EH (cell line): Measurements from ENCODE around the gene FAM219B.
"Not testable (repeated sequence)": the region's sequence is repeated elsewhere in the genome, so short reads cannot be mapped to it uniquely, and the experiment has no call there.

Experiments
- DNase-seq: peaks from one replicate; pipeline ENCODE4 v3.0.0-alpha.2; 2015; ENCODE audit warnings: low read depth

FAM219B gene, protein sequence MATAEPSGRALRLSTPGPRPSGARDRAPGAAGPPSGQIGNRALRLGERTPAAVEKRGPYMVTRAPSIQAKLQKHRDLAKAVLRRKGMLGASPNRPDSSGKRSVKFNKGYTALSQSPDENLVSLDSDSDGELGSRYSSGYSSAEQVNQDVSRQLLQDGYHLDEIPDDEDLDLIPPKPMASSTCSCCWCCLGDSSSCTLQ

DNA sequence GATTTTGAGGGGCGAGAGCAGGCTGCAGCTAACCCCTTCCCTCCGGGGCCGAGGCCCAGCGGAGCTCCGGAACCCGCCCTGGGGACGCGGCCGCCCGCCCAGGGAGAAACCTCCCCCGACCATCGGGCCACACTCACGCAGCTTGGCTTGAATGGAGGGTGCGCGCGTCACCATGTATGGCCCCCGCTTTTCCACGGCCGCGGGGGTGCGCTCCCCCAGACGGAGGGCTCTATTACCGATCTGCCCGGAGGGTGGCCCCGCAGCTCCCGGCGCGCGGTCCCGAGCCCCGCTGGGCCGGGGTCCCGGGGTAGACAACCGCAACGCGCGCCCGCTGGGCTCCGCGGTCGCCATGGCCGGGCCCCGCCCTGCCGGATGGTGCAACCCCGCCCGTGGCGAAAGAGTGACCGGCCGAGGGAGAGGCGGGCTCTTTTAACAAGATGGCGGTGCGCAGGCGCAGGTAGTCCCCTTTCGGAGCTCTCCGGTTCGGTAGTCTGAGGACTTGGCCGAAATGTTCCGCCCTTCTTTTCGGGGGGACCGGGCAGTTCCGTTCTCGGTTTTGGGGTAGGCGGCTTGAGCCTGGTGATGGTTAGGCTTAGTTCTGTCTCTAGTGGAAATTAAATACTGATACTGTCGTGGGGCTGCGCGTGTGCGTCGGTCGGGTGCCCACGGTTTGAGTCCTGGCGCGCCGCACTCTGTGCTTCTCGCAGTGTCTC lies at the start of gene FAM219B:
FAM219B (minus strand) TSS at position 402 of the 713 bp plus-strand sequence; CDS start at position 351, 51 bp downstream.
- DNase-seq, result peak; percentile 91

DNA sequence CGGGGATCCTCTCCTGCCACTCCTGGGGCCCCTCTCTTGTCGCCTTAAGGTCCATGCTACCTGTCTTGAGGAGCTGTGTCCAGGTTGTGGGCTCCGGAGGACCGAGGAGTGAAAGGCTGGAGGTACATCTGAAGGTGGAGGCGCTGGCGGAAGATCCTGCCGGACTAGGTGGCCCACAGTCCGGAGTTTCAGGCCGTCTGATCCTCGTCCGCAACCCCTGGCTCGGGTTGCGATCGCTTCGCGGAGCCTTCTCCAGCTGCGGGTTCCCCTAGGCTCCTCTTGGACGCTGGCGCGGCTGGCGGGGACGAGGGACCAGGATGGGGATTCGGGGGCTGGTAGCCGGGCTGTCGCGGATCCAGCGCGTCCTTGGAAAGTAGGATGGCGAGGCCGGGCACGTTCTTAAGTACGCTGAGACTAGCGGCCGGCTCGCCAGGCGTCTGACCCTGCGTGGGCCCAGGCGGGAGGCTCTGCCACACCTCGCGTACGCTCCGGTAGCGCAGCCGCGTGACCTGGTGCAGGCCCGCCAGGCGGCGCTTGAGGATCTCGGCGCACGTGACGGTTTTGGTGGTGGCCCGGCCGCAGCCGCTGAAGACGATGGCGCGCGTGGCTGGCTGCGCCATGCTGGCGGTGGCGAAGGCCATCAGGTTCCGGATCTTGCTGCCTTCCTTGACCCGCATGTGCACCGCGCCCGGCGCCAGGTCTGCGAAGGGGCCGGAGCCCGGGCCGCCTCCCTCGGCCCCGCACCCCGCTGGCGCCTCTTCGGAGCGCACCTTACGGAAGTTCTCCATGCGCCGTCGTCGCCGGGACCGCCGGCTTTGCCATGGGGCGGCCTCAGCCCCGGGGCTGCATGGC lies 49.4 kb upstream of the FAM219B start:
- peak; percentile 35 for DNase-seq

DNA sequence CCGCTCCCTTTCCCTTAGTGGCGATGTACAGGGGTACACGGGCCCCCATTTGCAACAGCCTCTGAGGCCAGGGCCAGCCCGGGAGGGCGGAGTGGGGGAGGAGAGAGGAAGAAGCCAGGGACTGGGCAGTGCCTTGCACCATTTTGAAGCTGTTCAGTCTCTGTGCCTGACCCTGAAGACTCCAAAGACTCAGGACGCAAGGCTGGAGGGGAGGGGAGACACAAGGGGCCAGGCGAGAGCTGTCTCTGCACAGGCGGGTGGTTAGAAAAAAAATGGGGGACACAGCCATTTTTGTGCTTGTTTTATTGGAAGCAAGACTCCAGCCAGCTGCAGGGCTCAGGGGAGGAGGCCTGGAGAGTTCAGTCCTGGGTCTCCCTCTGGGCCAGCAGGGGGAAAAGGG lies 48.4 kb upstream of the FAM219B start:
- DNase-seq, result no peak

DNA sequence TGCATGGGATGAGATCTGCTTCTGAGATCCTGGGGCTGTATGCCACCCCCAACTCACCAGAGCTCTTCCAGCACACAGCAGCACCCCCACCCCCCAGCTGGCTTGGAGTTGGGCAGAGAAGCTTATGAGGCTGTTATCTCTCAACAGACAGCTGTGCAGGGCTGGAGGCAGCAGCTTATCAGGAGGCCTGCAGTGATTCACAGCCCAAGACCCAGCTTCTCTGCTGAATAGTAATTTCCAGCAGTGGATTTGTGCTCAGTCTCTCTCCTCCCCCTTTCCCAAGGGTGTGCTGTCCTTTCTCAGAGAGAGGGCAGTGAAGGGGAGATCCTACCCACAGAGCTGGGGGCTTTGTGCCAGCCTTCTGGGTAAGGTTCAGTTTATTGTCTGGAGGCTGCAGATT lies 47.9 kb upstream of the FAM219B start:
- DNase-seq, result no peak

DNA sequence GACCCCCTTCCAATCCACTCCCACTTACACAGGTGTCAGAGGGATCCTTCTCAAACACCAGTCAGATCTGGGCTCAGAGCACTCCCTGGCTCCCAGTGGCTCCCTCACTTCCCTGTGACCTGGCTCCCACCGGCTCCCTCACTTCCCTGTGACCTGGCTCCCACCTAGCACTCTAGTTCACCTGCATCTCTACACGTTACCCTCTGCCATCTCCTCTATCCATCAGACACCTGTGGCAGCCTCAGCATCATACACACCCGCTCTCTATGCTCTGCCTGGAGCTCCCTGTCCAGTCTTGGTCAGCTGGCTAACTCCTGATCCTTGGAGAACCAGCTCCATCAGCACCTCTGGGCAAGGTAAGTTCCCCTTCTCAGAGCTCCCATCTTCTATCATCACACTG lies 44.4 kb upstream of the FAM219B start:
- DNase-seq, result no peak

DNA sequence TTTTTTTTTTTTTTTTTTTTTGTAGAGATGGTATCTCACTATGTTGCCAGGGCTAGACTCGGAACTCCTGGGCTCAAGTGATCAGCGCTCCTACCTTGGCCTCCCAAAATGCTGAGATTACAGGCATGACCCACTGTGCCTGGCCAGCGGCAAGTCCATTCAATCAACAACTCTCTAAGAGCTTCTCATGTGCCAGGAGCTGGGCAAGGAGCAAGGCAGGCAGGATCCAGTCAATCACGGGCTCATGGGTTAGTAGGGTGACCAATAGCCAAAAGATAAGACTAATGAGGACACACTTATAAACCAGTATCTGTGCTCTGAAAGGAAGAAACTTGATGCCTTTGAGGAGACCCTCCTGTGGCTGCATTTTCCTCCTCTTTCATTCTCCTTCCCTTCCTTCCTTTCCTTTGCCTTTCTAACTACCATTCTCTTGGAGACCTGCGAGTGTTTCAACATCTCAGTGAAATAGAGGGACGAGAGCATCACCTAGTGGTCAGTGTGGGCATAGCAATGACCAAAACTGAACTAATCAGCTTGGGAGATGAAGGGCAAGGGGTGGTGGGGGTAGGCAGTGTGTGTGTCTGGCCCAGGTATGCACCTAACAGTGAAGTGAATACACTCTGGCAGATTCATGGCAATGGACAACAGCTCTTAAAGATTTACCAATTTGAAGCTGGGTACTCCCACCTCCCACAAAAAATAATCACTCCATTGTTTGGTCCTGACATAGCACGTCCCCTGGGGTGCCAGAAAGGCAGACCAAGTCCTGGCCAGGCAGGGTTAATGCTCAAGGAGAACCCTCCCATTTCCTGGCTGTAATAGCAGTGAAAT lies 43.6 kb upstream of the FAM219B start:
- DNase-seq, result peak; percentile 75

DNA sequence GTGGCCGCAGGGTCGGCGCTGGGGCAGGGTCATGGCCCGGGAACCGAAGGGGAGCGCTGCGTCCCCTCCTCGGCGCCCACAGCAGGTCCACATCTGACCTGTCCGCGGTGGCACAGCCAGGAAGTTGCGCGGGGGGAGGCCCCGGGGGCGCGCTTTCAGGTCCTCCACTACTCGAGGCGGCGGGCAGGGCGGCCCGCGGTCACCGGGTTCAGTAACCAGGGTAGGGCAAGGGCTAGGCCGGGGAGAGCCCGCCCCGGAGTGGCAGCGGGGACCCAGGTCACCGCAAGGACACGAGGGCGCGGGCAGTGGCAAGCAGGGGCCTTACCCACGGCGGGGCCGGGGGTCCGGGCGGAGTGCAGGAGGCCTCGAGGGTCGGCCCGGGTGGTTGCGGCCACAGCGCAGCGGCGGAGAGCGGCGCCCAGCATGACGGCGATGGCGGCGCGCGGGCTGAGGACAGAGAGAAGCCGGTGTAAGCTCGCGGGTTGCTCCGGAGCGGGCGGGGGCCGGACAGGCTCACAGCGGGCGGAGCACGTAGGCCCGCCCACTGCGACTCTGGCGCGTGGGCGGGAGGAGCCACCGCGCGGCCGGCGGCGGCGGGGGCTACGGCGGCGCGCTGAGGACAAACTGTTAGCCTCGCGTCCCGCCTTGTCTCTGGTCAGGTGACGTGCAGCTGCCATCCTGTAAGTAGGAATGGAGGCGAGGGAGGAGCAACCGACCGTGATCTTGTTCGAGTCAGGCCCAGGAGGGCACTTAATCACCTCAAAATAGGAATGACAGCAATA lies 31.1 kb upstream of the FAM219B start, which contains the start of gene COX5A:
COX5A (minus strand) TSS at position 484 of the 782 bp plus-strand sequence; CDS start at position 425, 59 bp downstream.
- peak; percentile 97 for DNase-seq

DNA sequence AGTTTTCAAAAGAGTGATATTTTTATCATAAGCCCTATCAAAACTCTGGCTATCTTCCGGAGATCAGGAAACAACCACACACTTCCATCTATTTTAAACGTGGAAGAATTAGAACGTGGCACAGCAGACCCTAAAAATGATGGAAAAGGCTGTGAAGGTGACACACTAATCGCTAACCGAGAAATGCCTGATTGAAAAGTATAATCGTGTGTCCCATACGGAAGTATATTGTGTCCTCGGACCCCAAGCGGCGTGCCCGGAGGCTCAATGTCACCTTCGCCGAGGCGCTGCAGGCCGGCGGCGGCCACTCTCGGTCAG lies 30.6 kb upstream of the FAM219B start:
- DNase-seq, result no peak

DNA sequence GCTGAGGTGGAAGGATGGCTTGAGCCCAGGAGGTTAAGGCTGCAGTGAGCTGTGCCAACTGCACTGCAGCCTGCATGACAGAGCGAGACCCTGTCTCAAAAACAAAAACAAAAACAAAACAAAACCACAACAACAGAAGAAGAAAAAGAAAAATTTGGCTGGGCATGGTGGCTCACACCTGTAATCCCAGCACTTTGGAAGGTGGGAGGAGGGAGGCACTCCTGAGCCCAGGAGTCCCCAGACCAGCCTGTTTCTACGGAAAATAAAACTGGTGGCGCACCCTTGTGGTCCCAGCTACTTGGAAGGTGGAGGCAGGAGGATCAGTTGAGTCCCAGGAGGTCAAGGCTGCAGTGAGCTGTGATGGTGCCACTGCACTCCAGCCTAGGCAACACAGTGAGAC lies 28.5 kb upstream of the FAM219B start:
- not testable (repeated sequence) for DNase-seq

DNA sequence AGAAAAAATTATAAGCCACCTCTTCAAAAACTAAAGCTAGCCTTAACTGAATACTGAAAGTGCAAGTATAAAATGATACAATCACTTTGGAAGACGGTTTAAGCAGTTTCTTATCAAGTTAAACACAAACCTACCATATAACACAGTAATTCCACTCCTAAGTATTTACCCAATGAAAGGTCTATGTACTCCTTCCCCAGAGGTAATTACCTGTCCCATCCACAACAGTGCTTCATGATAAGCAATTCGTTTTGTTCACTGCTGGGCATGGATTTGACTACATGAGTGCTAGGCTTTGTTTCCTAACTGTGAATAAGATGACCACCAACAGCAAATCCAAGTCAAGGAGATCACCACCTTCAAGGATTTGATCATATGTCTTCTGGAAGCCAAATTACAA lies 26.9 kb upstream of the FAM219B start:
- no peak for DNase-seq

DNA sequence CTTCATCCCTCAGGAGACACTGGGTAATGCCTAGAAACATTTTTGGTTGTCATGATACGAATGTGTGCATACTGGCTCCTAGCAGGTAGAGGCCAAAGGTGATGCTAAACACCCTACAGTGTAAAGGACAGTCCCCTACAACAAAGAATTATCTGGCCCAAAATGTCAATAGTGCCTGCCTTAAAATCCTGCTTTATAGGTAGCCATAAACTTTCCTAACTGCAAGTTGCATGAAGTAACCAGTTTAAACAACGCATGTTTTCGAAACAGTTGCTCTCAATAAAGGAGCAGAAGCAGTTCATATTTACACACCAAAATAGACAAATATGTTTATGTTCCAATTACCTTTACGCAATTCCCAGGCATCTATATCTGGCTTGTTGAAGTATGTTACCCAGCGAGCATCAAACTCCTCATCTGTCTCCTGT lies 22.1 kb upstream of the FAM219B start:
- no peak for DNase-seq

DNA sequence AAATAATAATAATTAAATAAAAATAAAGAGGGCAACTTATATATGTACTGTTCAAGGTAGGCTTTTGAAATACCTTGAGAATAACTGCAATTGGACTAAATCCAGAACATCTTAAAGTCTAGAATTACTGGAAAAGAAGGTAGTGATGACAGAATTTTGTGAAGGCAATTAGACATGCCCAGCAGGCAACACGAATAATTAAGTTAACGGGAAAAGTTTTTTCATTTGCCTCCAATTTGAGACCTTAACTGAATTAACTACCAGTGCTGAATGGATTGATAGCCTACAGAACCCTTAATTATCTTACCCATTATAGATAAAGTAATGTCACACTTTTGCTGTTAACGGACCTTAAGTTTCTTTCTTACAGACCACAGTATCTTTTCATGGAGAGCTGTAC lies 17.9 kb upstream of the FAM219B start:
- no peak for DNase-seq

DNA sequence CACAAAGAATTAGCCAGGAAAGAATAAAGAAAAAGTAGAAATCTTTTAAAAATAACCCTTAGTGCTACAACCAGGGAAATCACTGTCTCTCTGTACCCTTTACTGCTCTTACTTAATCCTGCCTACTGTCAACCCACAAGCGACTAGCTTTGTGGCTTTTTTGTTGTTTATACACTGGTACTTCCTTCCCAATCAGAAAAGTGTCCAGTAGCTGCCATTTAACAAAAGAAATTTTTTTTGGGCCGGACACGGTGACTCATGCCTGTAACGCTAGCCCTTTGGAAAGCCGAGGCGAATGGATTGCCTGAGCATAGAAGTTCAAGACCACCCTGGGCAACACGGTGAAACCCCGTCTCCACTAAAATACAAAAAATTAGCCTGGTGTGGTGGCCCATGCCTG lies 13.8 kb upstream of the FAM219B start:
- no peak for DNase-seq

DNA sequence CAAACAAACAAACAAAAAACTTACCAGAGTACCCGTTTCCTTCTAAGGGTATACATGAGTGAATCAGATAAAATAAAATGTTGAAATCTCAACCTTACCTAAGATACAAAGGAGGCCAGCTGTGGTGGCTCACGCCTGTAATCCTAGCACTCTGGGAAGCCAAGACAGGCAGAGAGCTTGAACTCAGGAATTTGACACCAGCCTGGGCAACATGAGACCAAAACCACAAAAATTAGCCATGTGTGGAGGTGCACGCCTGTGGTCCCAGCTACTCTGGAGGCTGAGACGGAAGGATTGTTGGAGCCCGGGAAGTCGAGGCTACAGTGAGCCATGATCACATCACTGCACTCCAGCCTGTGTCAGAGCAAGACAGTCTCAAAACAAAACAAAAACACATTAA lies 11.0 kb upstream of the FAM219B start:
- peak; percentile 16 for DNase-seq

DNA sequence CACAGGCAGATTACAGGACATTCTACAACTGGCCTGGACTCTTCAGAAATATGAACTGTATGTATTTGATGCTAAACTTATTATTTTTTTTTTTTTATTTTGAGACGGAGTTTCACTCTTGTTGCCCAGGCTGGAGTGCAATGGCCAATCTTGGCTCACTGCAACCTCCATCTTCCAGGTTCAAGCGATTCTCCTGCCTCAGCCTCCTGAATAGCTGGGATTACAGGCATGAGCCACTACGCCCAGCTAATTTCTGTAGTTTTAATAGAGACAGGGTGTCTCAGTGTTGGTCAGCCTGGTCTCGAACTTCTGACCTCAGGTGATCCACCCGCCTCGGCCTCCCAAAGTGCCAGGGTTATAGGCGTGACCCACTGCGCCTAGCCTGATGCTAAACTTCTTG lies 7.1 kb upstream of the FAM219B start:
- DNase-seq, result not testable (repeated sequence)

DNA sequence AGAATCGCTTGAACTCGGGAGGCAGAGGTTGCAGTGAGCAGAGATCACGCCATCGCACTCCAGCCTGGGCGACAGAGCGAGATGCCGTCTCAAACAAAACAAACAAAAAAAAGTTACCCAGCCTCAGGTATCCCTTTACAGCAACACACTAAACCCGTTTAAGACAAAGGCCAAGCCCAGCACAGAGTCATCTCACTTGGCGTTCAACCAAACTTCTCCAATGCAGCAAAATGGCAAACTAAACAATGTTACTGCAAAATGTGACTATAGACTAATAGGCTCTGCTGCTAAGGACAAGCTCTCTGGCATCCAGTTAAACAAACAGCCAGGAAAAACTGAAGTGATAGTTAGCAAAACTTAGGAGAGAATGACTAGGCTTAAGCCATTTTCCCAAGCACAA lies 6.4 kb upstream of the FAM219B start:
- DNase-seq, result peak; percentile 24

DNA sequence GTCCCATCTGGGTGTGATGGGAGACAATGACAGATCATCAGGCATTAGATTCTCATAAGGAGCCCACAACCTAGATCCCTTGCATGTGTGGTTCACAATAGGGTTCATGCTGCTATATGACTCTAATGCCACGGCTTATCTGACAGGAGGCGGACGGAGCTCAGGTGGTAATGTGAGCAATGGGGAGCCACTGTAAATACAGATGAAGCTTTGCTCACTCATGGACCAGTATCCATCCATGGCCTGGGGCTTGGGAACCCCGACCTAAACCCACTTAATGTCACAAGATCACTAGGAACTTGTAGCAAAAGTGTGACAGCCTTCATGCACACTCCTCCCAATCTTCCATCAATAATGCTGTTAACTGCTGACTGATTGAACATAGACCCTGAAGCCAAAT lies 2.0 kb upstream of the FAM219B start:
- no peak for DNase-seq

DNA sequence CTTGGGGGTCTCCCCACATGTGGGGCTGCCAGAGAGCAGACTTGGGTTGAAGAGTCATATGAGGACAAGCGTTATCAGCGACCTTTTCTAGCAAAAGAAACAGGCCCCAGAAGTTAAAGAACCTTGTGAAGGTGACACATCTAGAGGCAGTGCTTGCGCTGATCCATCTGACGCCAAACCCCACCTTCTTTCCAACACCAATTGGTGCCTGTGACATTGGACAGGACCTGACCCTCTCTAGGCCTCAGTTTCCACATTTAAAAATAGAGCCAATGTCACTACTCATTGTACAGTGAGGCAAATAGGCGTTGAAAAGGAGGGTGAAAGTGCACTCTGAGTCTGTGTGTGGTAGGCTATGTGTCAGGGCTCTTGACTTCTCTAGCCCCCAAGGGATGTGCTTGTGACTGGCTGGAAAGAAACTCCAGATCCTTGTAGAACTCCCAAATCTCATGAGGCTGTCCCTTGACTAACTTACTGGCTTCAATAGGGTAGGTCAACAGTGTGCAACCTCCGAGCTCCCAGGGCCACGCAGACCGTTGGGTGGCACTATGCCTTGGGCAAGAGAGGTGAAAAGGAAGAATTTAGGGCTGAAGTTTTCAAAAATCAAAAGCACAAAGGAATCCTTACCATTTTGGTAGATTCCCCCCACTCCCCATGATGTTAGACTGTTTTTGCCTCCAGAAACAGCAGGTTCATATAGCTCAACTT lies 666 bp upstream of the FAM219B start:
- DNase-seq, result peak; percentile 18

DNA sequence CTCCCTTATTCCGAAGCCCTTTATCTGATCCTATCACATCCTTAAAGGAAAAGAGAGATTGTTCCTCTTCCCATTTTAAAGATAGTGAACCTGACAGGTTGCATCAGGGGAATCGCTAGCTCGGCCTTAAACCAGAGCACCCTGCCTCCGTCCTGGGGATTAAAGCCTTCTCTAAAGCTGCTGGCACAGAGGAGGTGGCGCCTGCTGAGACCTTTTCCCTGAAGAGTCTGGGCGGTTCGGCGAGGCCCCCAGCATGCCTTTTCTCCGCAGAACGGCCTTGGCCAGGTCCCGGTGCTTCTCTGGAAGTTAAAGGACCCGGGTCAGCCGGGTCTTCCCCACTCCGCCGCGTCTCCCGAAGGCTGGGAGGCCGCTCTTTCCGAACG lies 593 bp downstream of the FAM219B start:
- peak; percentile 44 for DNase-seq

DNA sequence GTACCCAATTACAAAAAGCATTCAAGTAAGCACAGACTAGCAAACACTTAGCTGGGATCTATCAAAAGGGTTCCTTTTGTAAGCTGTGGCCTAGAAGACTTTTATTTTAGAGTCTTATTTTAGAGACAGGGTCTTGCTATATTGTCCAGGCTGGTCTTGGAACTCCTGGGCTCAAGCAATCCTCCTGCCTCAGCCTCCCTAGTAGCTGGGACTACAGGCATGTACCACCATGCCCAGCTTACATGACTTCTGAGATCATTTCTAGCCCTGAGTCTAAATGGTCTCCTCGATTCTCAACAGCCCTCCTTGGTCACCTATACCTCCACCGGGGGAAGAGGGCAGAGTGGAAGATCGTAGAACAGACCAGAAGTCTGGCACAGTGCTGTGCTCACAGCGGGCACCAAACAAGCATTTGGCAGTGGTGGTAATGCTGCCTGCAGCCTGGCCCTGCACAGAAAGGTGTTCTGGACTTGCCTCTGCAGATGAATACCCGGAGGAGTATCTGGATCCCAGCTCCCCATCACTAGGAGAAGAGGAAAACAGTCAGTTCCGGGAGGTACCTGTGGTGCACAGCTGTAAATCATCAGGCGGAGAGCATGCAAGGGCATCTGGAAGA lies 2.4 kb downstream of the FAM219B start:
- DNase-seq, result no peak
